HUES64 (cell line): ENCODE measurements around the gene RNF224.

Experiments
- H3K27ac ChIP-seq: 2 replicates; pipeline ENCODE4 v1.7.0; 2013; ENCODE audit warnings: low read depth, low read length, inconsistent platforms
- H3K27me3 ChIP-seq: 2 replicates; pipeline ENCODE4 v1.6.1; 2013; ENCODE audit warnings: mild to moderate bottlenecking, low read length; ENCODE audit not compliant: insufficient read depth
- H3K36me3 ChIP-seq: 2 replicates; pipeline ENCODE4 v1.6.1; 2013; ENCODE audit warnings: mild to moderate bottlenecking, low read length; ENCODE audit not compliant: insufficient read depth
- H3K4me1 ChIP-seq: 2 replicates; pipeline ENCODE4 v1.6.1; 2013; ENCODE audit warnings: mild to moderate bottlenecking, low read length, moderate library complexity; ENCODE audit not compliant: insufficient read depth
- H3K4me3 ChIP-seq: 2 replicates; pipeline ENCODE4 v1.5.1; 2013; ENCODE audit warnings: mild to moderate bottlenecking, low read length, moderate library complexity
- H3K9ac ChIP-seq: 2 replicates; pipeline ENCODE4 v1.6.1; 2013; ENCODE audit warnings: mild to moderate bottlenecking, low read depth, low read length
- H3K9me3 ChIP-seq: 2 replicates; pipeline ENCODE4 v1.6.1; 2013; ENCODE audit warnings: low read depth, low read length; ENCODE audit not compliant: insufficient read depth
- WGBS: fragments of 150-250, 120-280 bp; methylation state at CpG from one replicate; pipeline ENCODE4 v1.1.7; 2013; ENCODE audit warnings: missing lambda C conversion rate; 5-methylcytosine and 5-hydroxymethylcytosine counted together

The RNF224 gene

DNA sequence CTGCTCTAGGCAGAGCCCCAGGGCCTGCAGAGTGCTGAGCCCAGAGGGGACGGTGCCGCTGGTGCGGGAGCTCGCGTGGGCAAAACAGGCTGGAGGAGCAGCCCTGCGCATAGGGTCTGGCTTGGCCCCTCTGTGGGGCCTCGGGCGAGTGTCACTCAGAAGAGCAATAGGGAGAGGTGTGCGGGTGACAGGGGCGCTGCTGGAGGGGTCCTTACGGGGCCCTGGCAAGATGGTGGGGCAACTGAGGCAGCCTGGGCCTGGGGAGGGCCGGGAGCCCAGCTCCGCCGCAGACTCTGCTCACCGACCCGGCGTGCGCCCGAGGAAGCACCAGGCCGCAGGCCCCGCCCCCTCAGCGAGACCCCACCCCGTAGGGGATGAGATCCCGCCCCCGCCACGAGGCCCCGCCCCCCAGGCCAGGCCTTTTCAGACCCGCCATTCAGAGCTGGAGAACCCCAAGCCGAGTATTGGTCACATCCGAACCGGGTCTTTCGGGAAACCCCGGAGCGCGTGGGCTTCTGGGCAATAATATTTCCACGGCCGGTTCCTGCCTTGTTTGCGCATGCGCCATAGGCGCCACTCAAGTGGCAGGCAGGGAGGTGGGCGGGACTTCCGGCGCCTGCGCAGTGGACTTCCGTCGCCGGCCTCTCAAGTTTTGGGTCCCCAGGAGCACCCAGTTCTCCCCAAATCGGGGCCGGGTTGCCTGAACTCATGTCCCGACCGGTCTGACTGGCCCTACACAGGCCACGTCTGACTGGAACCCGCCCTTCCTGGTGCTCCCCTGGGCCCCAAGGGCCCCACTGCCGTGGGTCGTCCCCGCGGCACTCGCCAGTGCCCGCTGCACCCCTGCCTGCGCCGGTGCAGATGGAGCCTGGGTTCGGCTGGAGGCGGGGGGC is 4.0 kb upstream of the RNF224 start:
- H3K27ac ChIP-seq = peak overlapping the region; percentile 83
- no peaks in the 10 kb centered on the region for H3K9me3 ChIP-seq
- H3K27me3 ChIP-seq = peaks cover 10% of the 10 kb centered on the region
- H3K4me3 ChIP-seq = peak overlapping the region; percentile 83
- H3K9ac ChIP-seq = peak overlapping the region; percentile 84
- no peaks in the 10 kb centered on the region for H3K36me3 ChIP-seq
- WGBS = 2% methylated on average over 63 of the region's 63 CpGs
- no peaks in the 10 kb centered on the region; the same call in 1 of the 2 replicates for H3K4me1 ChIP-seq

DNA sequence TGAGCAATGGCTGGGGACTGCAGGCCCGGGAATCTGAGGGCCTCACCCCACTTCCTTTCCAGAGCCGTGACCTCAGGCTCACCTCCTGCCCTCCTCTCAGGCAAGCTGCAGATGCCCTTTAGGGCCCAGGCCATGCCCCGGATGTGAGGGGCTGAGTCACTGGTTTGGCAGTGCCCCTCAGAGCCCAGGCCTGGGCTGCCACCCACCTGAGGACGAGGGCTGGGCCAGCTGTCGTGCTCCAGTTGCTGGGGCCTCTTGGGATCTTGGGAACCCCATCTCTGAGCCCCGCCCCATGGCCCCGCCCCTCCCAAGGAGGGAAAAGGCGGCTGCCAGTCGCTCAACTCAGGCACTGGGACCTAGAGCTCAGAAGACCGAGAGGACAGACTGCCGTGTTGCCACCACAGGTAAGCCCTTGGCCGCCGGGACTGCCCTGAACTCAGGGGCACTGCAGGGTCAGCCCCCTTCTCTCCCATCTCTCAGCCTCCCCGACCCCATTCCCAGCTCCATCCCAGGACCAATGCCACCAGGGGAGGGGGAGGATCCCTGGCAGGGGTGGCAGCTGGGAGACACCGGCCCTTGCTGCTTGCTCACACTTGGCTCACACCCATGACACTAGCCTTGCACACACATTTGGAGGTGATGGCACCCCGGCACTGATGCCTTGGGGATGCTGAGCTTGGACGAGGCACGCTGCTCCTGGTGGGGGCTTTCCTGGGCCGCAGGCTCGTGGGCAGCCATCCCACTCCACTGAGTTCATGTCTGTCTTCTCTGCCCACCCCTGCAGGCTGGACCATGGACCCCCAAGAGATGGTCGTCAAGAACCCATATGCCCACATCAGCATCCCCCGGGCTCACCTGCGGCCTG is 2.2 kb upstream of the RNF224 start, which contains the start of gene CYSRT1:
Gene CYSRT1, plus strand, starts transcription at position 345 of the 865 bp plus-strand sequence. Its CDS starts 448 bp downstream, at position 793.
- no peaks in the 10 kb centered on the region for H3K9me3 ChIP-seq
- peak within 1 kb of the TSS; percentile 84 for H3K9ac ChIP-seq
- H3K36me3 ChIP-seq = no peaks in the 10 kb centered on the region
- H3K4me1 ChIP-seq = no peaks in the 10 kb centered on the region; the same call in 1 of the 2 replicates
- H3K4me3 ChIP-seq = peak within 1 kb of the TSS; percentile 83
- peaks cover 10% of the 10 kb centered on the region for H3K27me3 ChIP-seq
- H3K27ac ChIP-seq = no peak within 1 kb of the TSS
- WGBS = 80% methylated on average over 23 of the region's 23 CpGs

DNA sequence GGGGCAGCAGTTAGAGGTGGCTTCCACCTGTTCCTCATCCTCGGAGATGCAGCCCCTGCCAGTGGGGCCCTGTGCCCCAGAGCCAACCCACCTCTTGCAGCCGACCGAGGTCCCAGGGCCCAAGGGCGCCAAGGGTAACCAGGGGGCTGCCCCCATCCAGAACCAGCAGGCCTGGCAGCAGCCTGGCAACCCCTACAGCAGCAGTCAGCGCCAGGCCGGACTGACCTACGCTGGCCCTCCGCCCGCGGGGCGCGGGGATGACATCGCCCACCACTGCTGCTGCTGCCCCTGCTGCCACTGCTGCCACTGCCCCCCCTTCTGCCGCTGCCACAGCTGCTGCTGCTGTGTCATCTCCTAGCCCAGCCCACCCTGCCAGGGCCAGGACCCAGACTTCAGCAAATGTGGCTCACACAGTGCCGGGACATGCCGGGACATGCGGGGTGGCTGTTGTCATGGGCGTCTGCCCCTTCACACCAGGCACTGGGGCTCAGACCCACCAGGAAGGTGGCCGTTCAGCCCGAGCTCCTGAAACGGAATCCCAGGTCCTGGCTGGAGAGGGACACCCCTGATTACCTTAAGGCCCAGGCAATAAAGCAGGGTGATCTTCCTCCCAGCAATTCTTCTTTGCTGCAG is 1.5 kb upstream of the RNF224 start:
- WGBS = 88% methylated on average over 21 of the region's 21 CpGs
- H3K4me1 ChIP-seq = no peaks in the 10 kb centered on the region; the same call in 1 of the 2 replicates
- H3K27me3 ChIP-seq = peaks cover 10% of the 10 kb centered on the region
- no peaks in the 10 kb centered on the region for H3K9me3 ChIP-seq
- H3K27ac ChIP-seq = no peak overlapping the region
- H3K36me3 ChIP-seq = no peaks in the 10 kb centered on the region
- no peak overlapping the region for H3K4me3 ChIP-seq
- H3K9ac ChIP-seq = no peak overlapping the region

DNA sequence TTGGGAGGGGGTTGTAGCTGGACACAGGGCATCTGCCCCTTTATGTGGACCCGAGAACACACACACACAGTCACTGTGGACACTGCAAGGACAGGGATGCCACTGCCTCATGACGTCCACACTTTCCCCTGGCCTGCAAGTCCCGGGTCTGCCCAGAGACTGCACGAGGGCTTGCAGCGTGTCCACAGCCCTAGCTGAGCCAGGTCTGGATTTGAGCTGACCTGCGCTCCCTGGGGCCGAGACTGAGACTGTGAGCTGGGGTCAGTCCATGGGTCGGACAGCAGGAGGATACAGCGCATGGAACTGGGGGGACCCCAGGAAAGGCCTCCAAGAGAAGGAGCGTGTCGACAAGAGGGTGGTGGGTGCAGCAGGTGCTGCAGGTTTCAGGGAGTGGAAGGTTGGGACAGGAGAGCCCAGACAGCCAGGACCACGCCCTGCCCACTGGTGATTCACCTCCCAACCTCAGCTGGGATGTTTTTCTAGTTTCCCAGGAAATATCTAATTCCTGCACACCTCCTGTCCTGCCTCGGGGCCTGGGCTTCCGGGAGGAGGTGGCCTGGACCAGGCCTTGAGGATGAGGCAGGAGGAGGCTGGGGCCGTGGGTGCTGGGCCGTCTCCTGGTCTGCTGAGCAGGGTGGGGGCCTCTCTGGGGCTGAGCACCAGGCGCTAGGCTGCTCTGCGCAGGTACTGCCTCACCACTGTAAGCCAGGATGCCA is 806 bp upstream of the RNF224 start:
- no peaks in the 10 kb centered on the region for H3K36me3 ChIP-seq
- H3K4me1 ChIP-seq = no peaks in the 10 kb centered on the region; the same call in 1 of the 2 replicates
- H3K9me3 ChIP-seq = no peaks in the 10 kb centered on the region
- H3K4me3 ChIP-seq = no peak overlapping the region
- no peak overlapping the region for H3K27ac ChIP-seq
- H3K27me3 ChIP-seq = peaks cover 10% of the 10 kb centered on the region
- no peak overlapping the region for H3K9ac ChIP-seq
- 90% methylated on average over 18 of the region's 18 CpGs for WGBS

DNA sequence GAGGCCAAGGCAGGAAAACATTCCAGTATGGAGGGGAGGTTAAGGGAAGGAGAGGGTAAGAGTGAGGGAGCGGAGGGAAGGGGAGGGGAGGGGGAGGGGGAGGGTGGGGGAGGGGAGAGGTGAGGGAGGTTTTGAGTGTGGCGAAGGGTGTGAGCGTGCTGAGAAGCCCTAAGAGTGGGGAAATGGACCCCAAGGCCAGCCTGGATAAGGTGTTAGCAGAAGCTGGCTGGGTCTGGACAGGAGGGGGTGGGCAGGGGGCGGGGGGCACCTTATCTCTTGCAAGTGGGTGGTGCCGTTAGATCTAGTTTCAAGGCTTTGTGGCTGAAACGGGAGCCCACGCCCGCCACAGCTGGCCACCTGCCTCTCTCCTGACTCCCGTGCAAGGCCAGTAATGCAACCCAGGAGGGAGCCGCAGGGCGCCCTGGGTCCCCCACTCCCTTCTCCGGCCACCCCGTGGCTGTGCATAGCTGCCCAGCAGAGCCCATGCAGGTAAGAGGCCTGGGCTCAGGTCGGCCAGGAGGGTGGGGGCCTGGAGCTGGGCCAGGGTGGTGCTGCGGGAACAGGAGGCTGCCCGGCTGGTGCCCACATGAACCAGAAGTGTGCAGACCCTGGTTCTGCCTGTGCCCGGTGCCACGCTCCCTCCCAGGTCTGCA is 677 bp downstream of the RNF224 start:
- 71% methylated on average over 17 of the region's 18 CpGs for WGBS
- Histone ChIP-seq H3K27me3 (peaks cover 2% of the 10 kb centered on the region), H3K27ac (no peak overlapping the region), H3K36me3 (no peaks in the 10 kb centered on the region), H3K4me3 (no peak overlapping the region), H3K4me1 (no peaks in the 10 kb centered on the region; the same call in 1 of the 2 replicates), H3K9ac (no peak overlapping the region), H3K9me3 (no peaks in the 10 kb centered on the region)

DNA sequence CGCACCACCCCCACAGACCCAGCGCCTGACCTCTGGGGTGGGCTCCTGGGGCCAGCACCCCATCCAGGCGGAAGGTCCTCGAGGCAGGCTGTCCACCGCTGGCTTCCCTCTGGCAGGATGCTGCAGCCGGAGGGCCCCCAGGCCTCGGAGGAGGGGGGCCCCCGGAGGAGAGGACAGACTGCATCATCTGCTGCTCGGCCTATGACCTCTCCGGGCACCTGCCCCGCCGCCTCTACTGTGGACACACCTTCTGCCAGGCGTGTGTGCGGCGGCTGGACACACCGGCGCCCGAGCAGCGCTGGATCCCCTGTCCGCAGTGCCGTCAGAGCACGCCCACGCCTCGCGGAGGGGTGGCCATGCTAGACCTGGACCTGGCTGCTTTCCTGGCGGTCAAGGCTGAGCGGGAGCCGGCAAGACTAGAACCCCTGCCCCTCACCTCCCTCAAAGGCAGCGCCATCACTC is 1.2 kb downstream of the RNF224 start:
- whole genome bisulfite sequencing = 93% methylated on average over 29 of the region's 29 CpGs
- no peak overlapping the region for H3K27ac ChIP-seq
- H3K4me1 ChIP-seq = no peaks in the 10 kb centered on the region; the same call in 1 of the 2 replicates
- H3K4me3 ChIP-seq = no peak overlapping the region
- H3K27me3 ChIP-seq = no peaks in the 10 kb centered on the region
- no peaks in the 10 kb centered on the region for H3K9me3 ChIP-seq
- no peak overlapping the region for H3K9ac ChIP-seq
- H3K36me3 ChIP-seq = no peaks in the 10 kb centered on the region

DNA sequence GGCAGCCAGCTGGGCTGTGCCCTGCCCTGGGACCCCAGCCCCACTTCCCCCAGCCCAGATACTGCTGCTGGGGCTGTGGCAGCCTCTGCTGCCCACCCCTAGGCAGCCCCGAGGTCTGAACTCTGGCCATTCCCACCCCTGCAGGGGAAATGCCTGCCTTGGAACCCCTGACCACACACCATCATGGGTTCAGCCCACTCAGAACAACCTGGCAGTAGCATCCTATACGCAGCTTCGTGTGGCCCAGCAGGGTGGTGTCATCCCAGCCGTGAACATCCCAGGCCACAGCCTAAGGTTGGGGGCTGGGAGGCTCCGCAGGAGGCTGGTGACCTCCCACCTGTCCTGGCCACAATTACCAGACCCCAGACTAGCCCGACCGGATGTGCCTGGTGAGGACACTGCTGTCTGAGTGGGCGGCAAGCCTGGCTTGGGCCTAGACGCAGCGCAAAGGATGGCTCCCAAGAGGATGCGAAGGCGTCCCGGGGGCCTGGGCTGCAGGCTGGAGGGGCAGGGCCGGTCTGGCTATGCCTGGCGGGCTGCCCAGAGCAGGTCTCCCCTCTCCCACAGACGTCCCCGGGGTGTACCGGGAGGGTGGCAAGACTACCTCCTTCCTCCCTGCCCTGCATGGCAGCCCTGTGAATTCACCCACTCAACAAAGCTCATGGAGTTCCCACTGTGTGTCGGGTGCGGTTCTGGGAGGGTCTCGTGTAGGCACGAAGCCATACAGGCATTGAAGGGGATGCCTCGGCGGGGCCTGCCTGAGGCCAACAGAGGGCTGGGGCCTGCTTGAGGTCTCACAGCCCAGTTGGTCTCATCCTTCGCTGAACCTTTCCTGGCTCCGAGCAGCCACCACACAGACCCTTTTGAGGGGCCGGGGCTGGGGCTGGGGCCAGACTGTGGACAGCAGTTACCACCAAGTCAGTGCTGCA is 1.9 kb downstream of the RNF224 start:
- Histone ChIP-seq H3K27me3 (no peaks in the 10 kb centered on the region), H3K36me3 (no peaks in the 10 kb centered on the region), H3K27ac (no peak overlapping the region), H3K4me3 (no peak overlapping the region), H3K9me3 (no peaks in the 10 kb centered on the region), H3K4me1 (no peaks in the 10 kb centered on the region), H3K9ac (no peak overlapping the region)
- 91% methylated on average over 27 of the region's 27 CpGs for WGBS

DNA sequence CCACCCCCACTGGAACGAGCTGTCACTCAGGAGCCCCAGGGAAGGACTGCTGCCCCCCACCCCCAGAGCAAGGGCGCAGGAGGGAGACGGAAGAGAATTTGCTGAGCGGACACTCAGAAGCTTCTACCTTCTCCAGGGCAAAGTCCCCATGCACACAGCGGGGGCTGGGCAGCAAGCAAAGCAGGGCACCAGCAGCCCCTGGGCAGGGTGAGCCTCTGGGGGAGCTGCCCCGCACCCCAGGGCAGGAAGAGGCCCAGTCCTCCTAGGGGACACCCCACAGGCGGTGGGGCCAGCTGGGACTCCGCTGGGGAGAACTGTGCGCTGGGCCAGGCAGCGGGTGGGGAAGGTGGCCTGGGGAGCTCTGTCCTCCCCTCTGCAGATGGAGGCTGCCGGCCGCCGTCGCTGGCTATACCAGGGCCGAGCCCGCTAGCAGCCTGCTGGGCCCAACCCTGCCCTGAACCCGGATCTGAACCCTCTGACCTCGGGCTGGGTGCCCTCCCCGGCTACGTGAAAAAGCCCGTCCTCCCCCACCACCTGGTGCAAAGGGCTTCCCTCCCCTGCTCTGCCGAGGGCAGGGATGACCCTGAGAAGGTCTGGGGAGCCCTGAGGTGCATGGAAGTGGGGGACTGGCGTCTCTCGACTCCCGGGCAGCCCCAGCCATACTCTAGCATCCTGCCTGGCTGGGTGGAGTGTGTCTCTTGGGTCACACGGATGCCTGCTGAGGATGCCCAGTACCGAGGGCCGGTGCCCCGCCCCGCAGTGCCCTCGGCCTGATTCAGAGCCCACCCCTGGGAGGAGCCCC is 2.8 kb downstream of the RNF224 start:
- H3K4me1 ChIP-seq = no peaks in the 10 kb centered on the region
- H3K27me3 ChIP-seq = no peaks in the 10 kb centered on the region
- no peak overlapping the region for H3K4me3 ChIP-seq
- H3K27ac ChIP-seq = no peak overlapping the region
- H3K36me3 ChIP-seq = no peaks in the 10 kb centered on the region
- no peaks in the 10 kb centered on the region for H3K9me3 ChIP-seq
- WGBS = 85% methylated on average over 31 of the region's 31 CpGs
- no peak overlapping the region for H3K9ac ChIP-seq
